CD8-positive, alpha-beta memory T cell (primary cell): ENCODE results near the gene TRIP12. TPM values are rescaled to one million over a fixed set of nuclear protein-coding genes. Genes with fewer than 3 reads are reported as not detected.
"Not testable (repeated sequence)": the region's sequence is repeated elsewhere in the genome, so short reads cannot be mapped to it uniquely, and the experiment has no call there.

Source experiments
- CTCF ChIA-PET: fragments of 350-600 bp; sonication (Branson Sonifier 250); formaldehyde crosslinking; loops from one replicate; lab custom pipeline; 2021; ENCODE audit warnings: antibody characterized with exemption; lab: Charles Lee
- POLR2A ChIA-PET: fragments of 350-600 bp; sonication (Branson Sonifier 250); formaldehyde crosslinking; loops from one replicate; lab custom pipeline; 2021; ENCODE audit warnings: antibody characterized with exemption; lab: Charles Lee
- DNase-seq, 5 donors: peaks; one replicate each; pipeline versions ENCODE4 v3.0.0 to v3.0.0-alpha.2; 2020 to 2022; ENCODE audit warnings: mixed read lengths in 1 of 5
- H3K27ac ChIP-seq: one replicate; pipeline ENCODE4 v1.7.0; 2013; ENCODE audit warnings: low read depth, mild to moderate bottlenecking, low read length, moderate library complexity
- H3K27me3 ChIP-seq: 2 replicates; pipeline ENCODE4 v1.7.0; 2013; ENCODE audit warnings: low read length, mild to moderate bottlenecking; ENCODE audit not compliant: insufficient read depth, poor library complexity, severe bottlenecking
- H3K36me3 ChIP-seq: 2 replicates; pipeline ENCODE4 v1.7.0; 2013; ENCODE audit warnings: mild to moderate bottlenecking, low read length, moderate library complexity; ENCODE audit not compliant: insufficient read depth
- H3K4me1 ChIP-seq: 2 replicates; pipeline ENCODE4 v1.7.0; 2013; ENCODE audit warnings: mild to moderate bottlenecking, low read length, moderate library complexity; ENCODE audit not compliant: insufficient read depth
- H3K4me3 ChIP-seq: 2 replicates; pipeline ENCODE4 v1.7.0; 2013; ENCODE audit warnings: mild to moderate bottlenecking, low read length
- H3K9me3 ChIP-seq: 2 replicates; pipeline ENCODE4 v1.7.0; 2013; ENCODE audit warnings: mild to moderate bottlenecking, low read length
- H3K27ac Mint-ChIP-seq, 8 donors: one replicate each; pipeline ENCODE4 v1.8.0; 2020 to 2021; ENCODE audit warnings: mixed read lengths in 8 of 8, mild to moderate bottlenecking in 6 of 8, inconsistent platforms in 3 of 8, moderate library complexity in 3 of 8
- H3K27me3 Mint-ChIP-seq, 2 donors: one replicate each; pipeline ENCODE4 v1.8.0; 2020 to 2021; ENCODE audit warnings: mixed read lengths in 2 of 2, mild to moderate bottlenecking in 1 of 2, moderate library complexity in 1 of 2
- H3K36me3 Mint-ChIP-seq, 3 donors: one replicate each; pipeline ENCODE4 v1.8.0; 2020 to 2021; ENCODE audit warnings: mixed read lengths in 3 of 3, inconsistent platforms in 1 of 3, mild to moderate bottlenecking in 1 of 3
- H3K4me1 Mint-ChIP-seq, 3 donors: one replicate each; pipeline ENCODE4 v1.8.0; 2020 to 2021; ENCODE audit warnings: mixed read lengths in 3 of 3, inconsistent platforms in 1 of 3, mild to moderate bottlenecking in 1 of 3
- H3K4me3 Mint-ChIP-seq, 7 donors: one replicate each; pipeline ENCODE4 v1.8.0; 2020 to 2021; ENCODE audit warnings: mixed read lengths in 7 of 7, mild to moderate bottlenecking in 6 of 7, moderate library complexity in 4 of 7, inconsistent platforms in 2 of 7
- H3K9me3 Mint-ChIP-seq, 5 donors: one replicate each; pipeline ENCODE4 v1.8.0; 2020 to 2022; ENCODE audit warnings: mixed read lengths in 5 of 5, mild to moderate bottlenecking in 3 of 5, moderate library complexity in 2 of 5, inconsistent platforms in 1 of 5
- polyA plus RNA-seq: library from polyadenylated mRNA; unstranded; fragments of 300-500 nt; fragmentation: Illumina TruSeq; gene quantifications from one replicate; pipeline ENCODE4 v1.2.3, GENCODE V29; 2021
- total RNA-seq, 2 experiments: library from RNA; stranded (reverse); gene quantifications; one replicate each; pipeline ENCODE4 v1.2.3, GENCODE V29; 2021

TRIP12 gene
- total and polyA plus RNA-seq, 3 experiments from 2014 or later: 42.0 to 269 (median 263) TPM

- peaks cover 0 to 6% (median 5%) of the 10 kb centered on the region in 3 donors for H3K4me1 Mint-ChIP-seq
Observed at GRCh38 chr2:229800997-229801754, 120.6 kb downstream of the TRIP12 start.

GRCh38 chr2:229798446-229799155, 123.2 kb downstream of the TRIP12 start:
- no peak for DNase-seq
- Mint-ChIP-seq H3K27ac (peak overlapping the region in 1 of 8 donors; percentile 5), H3K27me3 (no peaks in the 10 kb centered on the region), H3K9me3 (no peaks in the 10 kb centered on the region), H3K4me1 (peaks cover 0 to 6% (median 5%) of the 10 kb centered on the region in 3 donors), H3K4me3 (no peak overlapping the region), H3K36me3 (peaks cover 0 to 86% (median 22%) of the 10 kb centered on the region in 3 donors)
- Histone ChIP-seq H3K27ac (no peak overlapping the region), H3K36me3 (peaks cover 48% of the 10 kb centered on the region), H3K27me3 (no peaks in the 10 kb centered on the region), H3K4me3 (no peak overlapping the region), H3K9me3 (no peaks in the 10 kb centered on the region), H3K4me1 (no peaks in the 10 kb centered on the region)
- POLR2A ChIA-PET: no interaction called here
- CTCF ChIA-PET: interaction anchor here (7.2 kb wide), 1 partner anchor 112 kb away, joined by 49 read pairs; no protein-coding TSS in a partner anchor

More at GRCh38 chr2:229800997-229801754, 120.6 kb downstream of the TRIP12 start:
- ChIA-PET POLR2A (no interaction called here), CTCF (interaction anchor here (0.8 to 7.2 kb wide), 17 partner anchors 9 to 352 kb away, joined by 3 to 49 read pairs (median 5); partner anchors contain the start of gene TRIP12)
- H3K9me3 ChIP-seq: no peaks in the 10 kb centered on the region
- no peak overlapping the region for H3K4me3 ChIP-seq
- peak; percentile 30 to 71 (median 52) for DNase-seq
- peaks cover 41% of the 10 kb centered on the region for H3K36me3 ChIP-seq
- H3K27ac ChIP-seq: no peak overlapping the region
- H3K27me3 ChIP-seq: no peaks in the 10 kb centered on the region
- Mint-ChIP-seq H3K9me3 (no peaks in the 10 kb centered on the region), H3K27ac (peak overlapping the region in 3 of 8 donors; percentile 35 to 49 (median 37)), H3K4me3 (no peak overlapping the region), H3K36me3 (peaks cover 0 to 86% (median 25%) of the 10 kb centered on the region in 3 donors), H3K27me3 (no peaks in the 10 kb centered on the region)
- no peaks in the 10 kb centered on the region for H3K4me1 ChIP-seq

GRCh38 chr2:229795058-229795457, 126.8 kb downstream of the TRIP12 start:
- Histone ChIP-seq H3K4me1 (no peaks in the 10 kb centered on the region), H3K27ac (no peak overlapping the region), H3K4me3 (no peak overlapping the region), H3K36me3 (peaks cover 65% of the 10 kb centered on the region), H3K27me3 (no peaks in the 10 kb centered on the region), H3K9me3 (no peaks in the 10 kb centered on the region)
- ChIA-PET POLR2A (no interaction called here), CTCF (no interaction called here)
- H3K4me3 Mint-ChIP-seq: no peak overlapping the region
- H3K36me3 Mint-ChIP-seq: peaks cover 10 to 89% (median 29%) of the 10 kb centered on the region in 3 donors
- DNase-seq: no peak
- no peak overlapping the region for H3K27ac Mint-ChIP-seq
- no peaks in the 10 kb centered on the region for H3K9me3 Mint-ChIP-seq
- H3K27me3 Mint-ChIP-seq: no peaks in the 10 kb centered on the region
- H3K4me1 Mint-ChIP-seq: peaks cover 4 to 11% (median 4%) of the 10 kb centered on the region in 3 donors

- no peaks in the 10 kb centered on the region for H3K9me3 Mint-ChIP-seq
- H3K9me3 ChIP-seq: no peaks in the 10 kb centered on the region
- H3K36me3 ChIP-seq: peaks cover 61% of the 10 kb centered on the region
- no peak for DNase-seq
- no peaks in the 10 kb centered on the region for H3K27me3 Mint-ChIP-seq
- no peak overlapping the region for H3K27ac ChIP-seq
- ChIA-PET POLR2A (no interaction called here), CTCF (no interaction called here)
- H3K4me3 ChIP-seq: no peak overlapping the region
- peaks cover 10 to 89% (median 29%) of the 10 kb centered on the region in 3 donors for H3K36me3 Mint-ChIP-seq
- no peaks in the 10 kb centered on the region for H3K27me3 ChIP-seq
- no peak overlapping the region for H3K4me3 Mint-ChIP-seq
- peaks cover 4 to 11% (median 4%) of the 10 kb centered on the region in 3 donors for H3K4me1 Mint-ChIP-seq
- no peaks in the 10 kb centered on the region for H3K4me1 ChIP-seq
- no peak overlapping the region for H3K27ac Mint-ChIP-seq
Observed at GRCh38 chr2:229794636-229795035, 127.2 kb downstream of the TRIP12 start.

- CTCF ChIA-PET: interaction anchor here (0.7 to 2.5 kb wide), 4 partner anchors 11 to 281 kb away, joined by 3 to 7 read pairs (median 3); no protein-coding TSS in a partner anchor
- H3K27me3 ChIP-seq, H3K9me3 Mint-ChIP-seq, H3K27me3 Mint-ChIP-seq, H3K27ac Mint-ChIP-seq, H3K4me3 Mint-ChIP-seq, POLR2A ChIA-PET, H3K4me3 ChIP-seq, H3K27ac ChIP-seq, H3K9me3 ChIP-seq, H3K4me1 ChIP-seq, DNase-seq: not testable (repeated sequence)
- H3K4me1 Mint-ChIP-seq: peaks cover 10 to 27% (median 22%) of the 10 kb centered on the region in 3 donors
- peaks cover 0 to 84% (median 28%) of the 10 kb centered on the region in 3 donors for H3K36me3 Mint-ChIP-seq
- peaks cover 28% of the 10 kb centered on the region for H3K36me3 ChIP-seq
Observed at GRCh38 chr2:229786289-229786688, 135.5 kb downstream of the TRIP12 start.

- ChIA-PET POLR2A (no interaction called here), CTCF (interaction anchor here (2.5 kb wide), 1 partner anchor 16 kb away, joined by 7 read pairs; no protein-coding TSS in a partner anchor)
- Mint-ChIP-seq H3K27me3 (no peaks in the 10 kb centered on the region), H3K4me1 (peaks cover 13 to 34% (median 33%) of the 10 kb centered on the region in 3 donors), H3K9me3 (no peaks in the 10 kb centered on the region), H3K27ac (peak overlapping the region in 3 of 8 donors; percentile 12 to 51 (median 19)), H3K36me3 (peaks cover 0 to 80% (median 28%) of the 10 kb centered on the region in 3 donors), H3K4me3 (no peak overlapping the region)
- DNase-seq: no peak
- Histone ChIP-seq H3K4me1 (no peaks in the 10 kb centered on the region), H3K4me3 (no peak overlapping the region), H3K36me3 (peaks cover 21% of the 10 kb centered on the region), H3K9me3 (no peaks in the 10 kb centered on the region), H3K27me3 (no peaks in the 10 kb centered on the region), H3K27ac (no peak overlapping the region)
Observed at GRCh38 chr2:229784791-229785190, 137.0 kb downstream of the TRIP12 start.

- CTCF ChIA-PET: interaction anchor here (2.1 kb wide), 1 partner anchor 9 kb away, joined by 5 read pairs; no protein-coding TSS in a partner anchor
- peaks cover 16 to 38% (median 33%) of the 10 kb centered on the region in 3 donors for H3K4me1 Mint-ChIP-seq
- H3K27me3 Mint-ChIP-seq: no peaks in the 10 kb centered on the region
Observed at GRCh38 chr2:229783108-229783721, 138.6 kb downstream of the TRIP12 start.

More at GRCh38 chr2:229783108-229783721, 138.6 kb downstream of the TRIP12 start:
- Mint-ChIP-seq H3K27ac (peak overlapping the region in 3 of 8 donors; percentile 8 to 73 (median 53)), H3K36me3 (peaks cover 0 to 80% (median 21%) of the 10 kb centered on the region in 3 donors), H3K4me3 (no peak overlapping the region), H3K9me3 (no peaks in the 10 kb centered on the region)
- POLR2A ChIA-PET: no interaction called here
- Histone ChIP-seq H3K27me3 (no peaks in the 10 kb centered on the region), H3K27ac (no peak overlapping the region), H3K4me3 (no peak overlapping the region), H3K9me3 (no peaks in the 10 kb centered on the region), H3K36me3 (peaks cover 26% of the 10 kb centered on the region), H3K4me1 (no peaks in the 10 kb centered on the region)
- DNase-seq: no peak
